T-cell (primary cell): ENCODE results near the gene GPR31. TPM values are rescaled to one million over a fixed set of nuclear protein-coding genes. Genes with fewer than 3 reads are reported as not detected.

Experiments used
- ATAC-seq, 4 experiments: fragments of 200-7000 bp in 3 of 4; fragments of 150-1000 bp in 1 of 4; cut with Tn5 transposase; replicated peaks in 1 of 4; 1 replicate in 3 of 4; 2 replicates in 1 of 4; pipeline ENCODE4 v1.10.0; 2021; ENCODE audit warnings: moderate library complexity in 3 of 4, mild to moderate bottlenecking in 2 of 4, moderate number of reproducible peaks in 1 of 4
- CTCF ChIA-PET, 2 donors: fragments of 300-600 bp; sonication (Branson Sonifier 250); formaldehyde crosslinking; loops; one replicate each; lab custom pipeline; 2022; ENCODE audit warnings: antibody characterized with exemption in 2 of 2; lab: Charles Lee
- POLR2A ChIA-PET, 2 donors: fragments of 300-600 bp; sonication (Branson Sonifier 250); formaldehyde crosslinking; loops; one replicate each; lab custom pipeline; 2022; ENCODE audit warnings: antibody characterized with exemption in 2 of 2; lab: Charles Lee
- DNase-seq, 35 experiments: peaks; one replicate each; pipeline versions ENCODE4 v3.0.0 to v3.0.0-alpha.2; 2013 to 2023
- H3K27ac ChIP-seq: one replicate; pipeline ENCODE4 v1.5.1; 2013; ENCODE audit warnings: low read length
- H3K27me3 ChIP-seq, 2 experiments: replicated peaks in 1 of 2; 1 replicate in 1 of 2; 2 replicates in 1 of 2; pipeline versions ENCODE4 v1.6.1 to v1.7.0; 2013; ENCODE audit warnings: low read length in 1 of 2, mixed read lengths in 1 of 2; ENCODE audit not compliant: control insufficient read depth in 2 of 2, insufficient read depth in 2 of 2; ENCODE audit errors: extremely low read depth in 1 of 2
- H3K36me3 ChIP-seq, 2 donors: 1 replicate in 1 of 2; 2 replicates in 1 of 2; pipeline versions ENCODE4 v1.6.1 to v1.7.0; 2013; ENCODE audit warnings: low read length in 1 of 2; ENCODE audit not compliant: control insufficient read depth in 2 of 2, insufficient read depth in 1 of 2; ENCODE audit errors: extremely low read depth in 1 of 2
- H3K4me1 ChIP-seq, 2 experiments: 1 replicate in 1 of 2; 2 replicates in 1 of 2; pipeline versions ENCODE4 v1.6.1 to v1.7.0; 2013; ENCODE audit warnings: low read length in 2 of 2, mixed read lengths in 1 of 2; ENCODE audit not compliant: insufficient read depth in 2 of 2, control insufficient read depth in 1 of 2; ENCODE audit errors: extremely low read depth in 1 of 2
- H3K4me3 ChIP-seq, 2 donors: 1 replicate in 1 of 2; 2 replicates in 1 of 2; pipeline versions ENCODE4 v1.5.1 to v1.7.0; 2013; ENCODE audit warnings: mild to moderate bottlenecking in 2 of 2, low read length in 1 of 2, moderate library complexity in 1 of 2; ENCODE audit not compliant: control insufficient read depth in 1 of 2; ENCODE audit errors: extremely low read depth in 1 of 2
- H3K9me3 ChIP-seq: 2 replicates; pipeline ENCODE4 v1.7.0; 2013
- H3K27ac Mint-ChIP-seq, 2 donors: one replicate each; pipeline ENCODE4 v1.8.0; 2020 to 2021; ENCODE audit warnings: mild to moderate bottlenecking in 2 of 2, mixed read lengths in 2 of 2
- H3K27me3 Mint-ChIP-seq, 2 donors: one replicate each; pipeline ENCODE4 v1.8.0; 2021 to 2022; ENCODE audit warnings: mixed read lengths in 2 of 2
- H3K36me3 Mint-ChIP-seq: one replicate; pipeline ENCODE4 v1.8.0; 2021; ENCODE audit warnings: mixed read lengths
- H3K4me1 Mint-ChIP-seq, 3 donors: one replicate each; pipeline ENCODE4 v1.8.0; 2020 to 2022; ENCODE audit warnings: mixed read lengths in 3 of 3, mild to moderate bottlenecking in 1 of 3
- H3K4me3 Mint-ChIP-seq, 3 donors: one replicate each; pipeline ENCODE4 v1.8.0; 2020 to 2022; ENCODE audit warnings: mild to moderate bottlenecking in 3 of 3, mixed read lengths in 3 of 3, moderate library complexity in 3 of 3
- H3K9me3 Mint-ChIP-seq, 3 donors: one replicate each; pipeline ENCODE4 v1.8.0; 2020 to 2022; ENCODE audit warnings: mixed read lengths in 3 of 3
- WGBS: methylation state at CpG from one replicate; pipeline ENCODE4 v1.1.5; 2013; ENCODE audit warnings: missing lambda C conversion rate; ENCODE audit not compliant: insufficient coverage; 5-methylcytosine and 5-hydroxymethylcytosine counted together
- total RNA-seq, 35 experiments: library from RNA in 6 of 35; stranded (reverse) in 6 of 35; fragments of 120-200 nt in 1 of 35; gene quantifications; one replicate each; pipeline versions ENCODE4 v1.2.1 to v1.2.4 and lab custom pipeline; 2013 to 2026

GPR31 gene
- total RNA-seq, 5 donors from 2014 or later (not counting 1 experiment from before 2014, with no cell fraction given): not detected

DNA sequence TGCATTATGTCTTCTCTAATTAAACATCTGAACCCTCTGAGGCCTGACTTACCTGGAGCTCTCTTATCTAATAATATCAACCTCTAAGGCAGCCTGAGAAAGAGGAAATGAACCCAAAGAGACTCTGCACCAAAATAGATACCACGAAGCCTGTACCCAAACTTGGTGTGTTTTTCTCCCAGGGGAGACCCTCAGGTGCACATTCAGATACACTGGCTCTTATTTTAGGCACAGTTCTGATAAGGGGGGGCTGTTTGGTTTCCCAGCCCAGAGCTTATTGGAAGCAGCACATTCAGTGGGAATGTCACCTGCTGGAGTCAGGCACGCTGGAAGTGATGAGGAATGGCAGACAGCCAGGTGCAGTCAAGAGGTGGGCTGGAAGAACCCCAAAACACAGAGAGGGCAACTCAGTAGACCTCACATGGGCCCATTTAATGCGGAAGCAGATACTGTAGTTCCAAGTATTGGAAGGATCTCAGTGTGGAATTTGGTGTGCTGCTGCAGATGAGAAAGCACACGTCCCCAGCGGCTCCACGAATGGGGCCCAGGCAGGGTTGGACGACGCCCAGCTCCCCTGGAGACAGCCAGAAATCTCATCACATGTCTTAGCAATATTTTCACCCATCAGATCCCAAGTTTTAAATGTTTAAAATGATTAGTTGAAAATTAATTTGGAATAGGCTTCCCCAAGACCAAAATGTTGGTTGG lies 44.6 kb downstream of the GPR31 start:
- H3K27ac ChIP-seq: peak overlapping the region; percentile 89
- Mint-ChIP-seq H3K4me1 (peaks cover 24 to 77% (median 44%) of the 10 kb centered on the region in 3 donors), H3K27ac (peak overlapping the region; percentile 73 to 85), H3K4me3 (peak overlapping the region; percentile 70 to 88 (median 86)), H3K27me3 (peaks cover 0 to 19% of the 10 kb centered on the region in 2 donors), H3K9me3 (no peaks in the 10 kb centered on the region), H3K36me3 (peaks cover 3% of the 10 kb centered on the region)
- no peaks in the 10 kb centered on the region for H3K36me3 ChIP-seq
- no peaks in the 10 kb centered on the region for H3K27me3 ChIP-seq
- 76% methylated on average over 4 of the region's 8 CpGs for WGBS
- ATAC-seq: no peak
- DNase-seq: no peak
- ChIA-PET CTCF (no interaction called here), POLR2A (interaction anchor here in 1 of 2 donors (0.6 to 2.7 kb wide), 2 partner anchors 15 to 19 kb away, joined by 4 to 12 read pairs; no protein-coding TSS in a partner anchor)
- peaks cover 3 to 36% of the 10 kb centered on the region in 2 experiments for H3K4me1 ChIP-seq
- H3K9me3 ChIP-seq: no peaks in the 10 kb centered on the region
- H3K4me3 ChIP-seq: peak overlapping the region in 1 of 2 donors; percentile 51

DNA sequence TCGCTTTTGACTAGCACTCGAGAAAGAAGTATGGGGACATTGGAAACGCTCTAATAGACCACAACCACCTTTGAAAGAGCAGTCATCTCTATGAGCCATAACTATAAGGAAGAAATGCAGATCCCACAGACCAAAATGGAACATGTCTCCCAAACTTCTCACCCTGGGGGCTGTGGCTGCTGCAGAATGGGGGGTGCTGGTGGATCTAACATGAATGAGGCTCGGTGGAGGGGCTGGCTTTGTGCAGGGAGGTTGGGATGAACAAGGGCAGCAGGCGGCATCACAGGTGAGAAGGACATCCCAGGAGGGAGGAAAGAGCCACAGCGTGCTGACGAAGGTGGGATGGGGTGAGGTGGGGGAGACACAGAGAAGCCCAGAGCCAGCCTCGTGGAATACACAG lies 45.4 kb downstream of the GPR31 start:
- H3K4me1 ChIP-seq: peaks cover 3 to 36% of the 10 kb centered on the region in 2 experiments
- DNase-seq: no peak
- H3K27me3 ChIP-seq: no peaks in the 10 kb centered on the region
- ChIA-PET CTCF (no interaction called here), POLR2A (interaction anchor here in 1 of 2 donors (0.6 to 2.7 kb wide), 2 partner anchors 14 to 18 kb away, joined by 4 to 12 read pairs; no protein-coding TSS in a partner anchor)
- H3K27ac ChIP-seq: peak overlapping the region; percentile 89
- Mint-ChIP-seq H3K27ac (peak overlapping the region; percentile 73 to 85), H3K4me1 (peaks cover 20 to 70% (median 37%) of the 10 kb centered on the region in 3 donors), H3K9me3 (no peaks in the 10 kb centered on the region), H3K27me3 (peaks cover 0 to 20% of the 10 kb centered on the region in 2 donors), H3K36me3 (no peaks in the 10 kb centered on the region), H3K4me3 (peak overlapping the region; percentile 70 to 88 (median 86))
- no peak for ATAC-seq
- H3K4me3 ChIP-seq: peak overlapping the region in 1 of 2 donors; percentile 51
- H3K9me3 ChIP-seq: no peaks in the 10 kb centered on the region
- H3K36me3 ChIP-seq: no peaks in the 10 kb centered on the region
- 77% methylated on average over 7 of the region's 8 CpGs for WGBS

DNA sequence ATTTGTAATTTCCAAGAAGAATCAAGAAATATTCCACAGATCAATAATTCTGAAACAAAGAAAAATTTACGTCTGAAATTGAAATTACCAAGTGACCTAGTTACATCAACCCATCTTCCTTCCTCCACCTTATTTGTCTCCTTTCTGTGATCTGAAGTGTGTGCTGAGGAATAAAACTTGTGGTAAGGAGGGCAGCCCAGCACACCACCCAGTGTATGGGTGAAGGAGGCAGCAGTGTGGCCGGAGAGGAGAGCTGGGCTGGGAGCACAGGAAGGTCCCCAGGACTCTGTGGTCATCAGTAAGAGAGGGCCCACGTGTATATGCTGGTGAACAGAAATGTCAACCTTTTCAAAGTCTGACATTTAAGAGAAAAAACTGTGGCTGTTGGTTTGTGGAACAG lies 46.2 kb downstream of the GPR31 start:
- Mint-ChIP-seq H3K4me3 (peak overlapping the region; percentile 70 to 88 (median 86)), H3K9me3 (no peaks in the 10 kb centered on the region), H3K36me3 (no peaks in the 10 kb centered on the region), H3K4me1 (peaks cover 20 to 66% (median 37%) of the 10 kb centered on the region in 3 donors), H3K27ac (peak overlapping the region; percentile 73 to 85), H3K27me3 (peaks cover 0 to 20% of the 10 kb centered on the region in 2 donors)
- no peak for DNase-seq
- H3K4me3 ChIP-seq: peak overlapping the region in 1 of 2 donors; percentile 51
- ChIA-PET POLR2A (interaction anchor here in 1 of 2 donors (0.6 kb wide), 1 partner anchor 31 kb away, joined by 7 read pairs; no protein-coding TSS in a partner anchor), CTCF (no interaction called here)
- H3K9me3 ChIP-seq: no peaks in the 10 kb centered on the region
- 7% methylated on average over 2 of the region's 3 CpGs for WGBS
- H3K36me3 ChIP-seq: no peaks in the 10 kb centered on the region
- peaks cover 3 to 32% of the 10 kb centered on the region in 2 experiments for H3K4me1 ChIP-seq
- no peaks in the 10 kb centered on the region for H3K27me3 ChIP-seq
- ATAC-seq: no peak
- H3K27ac ChIP-seq: peak overlapping the region; percentile 89

DNA sequence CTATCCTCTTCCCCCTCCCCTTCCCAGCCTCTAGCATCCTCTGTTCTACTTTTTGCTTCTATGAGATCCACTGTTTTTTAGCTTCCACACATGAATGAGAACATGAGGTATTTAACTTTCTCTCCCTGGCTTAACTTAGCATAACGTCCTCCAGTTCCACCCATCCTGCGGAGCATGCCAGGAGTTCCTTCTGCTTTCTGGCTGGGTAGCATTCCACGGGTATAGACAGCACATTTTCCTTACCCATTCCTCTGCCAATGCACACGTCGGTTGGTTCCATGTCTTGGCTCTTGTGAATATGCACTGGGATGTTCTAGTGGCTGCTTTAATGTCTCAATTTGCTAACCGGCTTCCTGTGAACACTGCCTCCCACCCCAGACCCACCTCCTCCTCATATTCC lies 48.1 kb downstream of the GPR31 start:
- POLR2A ChIA-PET: no interaction called here
- no peaks in the 10 kb centered on the region for H3K9me3 Mint-ChIP-seq
- ATAC-seq: no peak

DNA sequence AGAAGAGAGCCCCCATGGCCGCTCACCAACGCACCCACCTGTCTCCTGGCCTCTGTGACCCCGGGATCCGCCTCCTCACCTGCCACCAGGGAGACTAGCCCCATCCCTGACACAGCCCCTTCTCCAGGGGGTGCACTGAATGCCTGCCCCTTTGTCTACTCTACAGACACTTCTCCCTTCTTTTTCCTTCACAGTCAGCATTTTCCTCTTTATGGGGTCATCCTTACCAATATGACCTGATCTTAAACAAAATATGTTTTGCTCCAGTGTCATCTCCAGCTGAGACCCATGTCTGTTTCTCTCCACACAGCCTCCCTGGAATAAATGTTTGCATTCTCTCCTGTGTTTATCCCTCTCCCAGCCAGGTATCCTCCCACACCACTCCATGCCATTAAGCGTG lies 49.5 kb downstream of the GPR31 start:
- Mint-ChIP-seq H3K36me3 (no peaks in the 10 kb centered on the region), H3K9me3 (no peaks in the 10 kb centered on the region), H3K4me1 (peaks cover 20 to 45% (median 25%) of the 10 kb centered on the region in 3 donors), H3K27ac (no peak overlapping the region), H3K4me3 (no peak overlapping the region), H3K27me3 (peaks cover 0 to 20% of the 10 kb centered on the region in 2 donors)
- Histone ChIP-seq H3K27me3 (no peaks in the 10 kb centered on the region), H3K9me3 (no peaks in the 10 kb centered on the region), H3K36me3 (no peaks in the 10 kb centered on the region), H3K4me3 (no peak overlapping the region), H3K27ac (no peak overlapping the region), H3K4me1 (peaks cover 3 to 16% of the 10 kb centered on the region in 2 experiments)
- ChIA-PET POLR2A (no interaction called here), CTCF (no interaction called here)
- ATAC-seq: no peak
- 87% methylated on average over 5 of the region's 5 CpGs for WGBS
- DNase-seq: no peak

More for the DNA sequence above, 48.1 kb downstream of the GPR31 start:
- WGBS: 60% methylated on average over 1 of the region's 6 CpGs
- no peaks in the 10 kb centered on the region for H3K36me3 ChIP-seq
- no peak overlapping the region for H3K27ac Mint-ChIP-seq
- H3K27me3 ChIP-seq: no peaks in the 10 kb centered on the region
- no peaks in the 10 kb centered on the region for H3K36me3 Mint-ChIP-seq
- peaks cover 20 to 49% (median 30%) of the 10 kb centered on the region in 3 donors for H3K4me1 Mint-ChIP-seq
- H3K4me3 ChIP-seq: no peak overlapping the region
- CTCF ChIA-PET: interaction anchor here in 1 of 2 donors (1.0 kb wide), 1 partner anchor 119 kb away, joined by 3 read pairs; no protein-coding TSS in a partner anchor
- no peak overlapping the region for H3K27ac ChIP-seq
- H3K27me3 Mint-ChIP-seq: peaks cover 0 to 20% of the 10 kb centered on the region in 2 donors
- no peak for DNase-seq
- H3K4me3 Mint-ChIP-seq: no peak overlapping the region
- peaks cover 3 to 24% of the 10 kb centered on the region in 2 experiments for H3K4me1 ChIP-seq
- no peaks in the 10 kb centered on the region for H3K9me3 ChIP-seq

DNA sequence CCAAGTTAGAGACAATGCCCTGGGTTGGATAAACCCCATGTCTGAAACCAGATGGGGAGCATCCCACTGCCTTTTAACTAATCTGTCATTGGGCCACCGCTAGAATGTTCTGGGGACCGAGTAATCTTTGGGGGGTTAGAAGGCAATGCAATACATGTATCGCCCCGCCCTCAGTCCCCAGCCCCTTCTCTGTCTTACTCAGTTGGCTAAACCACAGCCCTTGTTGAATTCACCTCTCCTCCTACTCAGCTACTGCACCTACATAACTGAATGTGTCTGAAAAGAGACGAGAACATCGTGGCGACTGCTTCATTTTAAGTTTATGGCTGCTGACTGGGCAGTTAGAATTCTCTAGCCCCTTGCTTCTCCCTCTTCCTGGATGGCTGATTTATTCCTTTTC lies 50.0 kb downstream of the GPR31 start:
- Mint-ChIP-seq H3K9me3 (no peaks in the 10 kb centered on the region), H3K27me3 (peaks cover 0 to 20% of the 10 kb centered on the region in 2 donors), H3K4me1 (peaks cover 15 to 45% (median 24%) of the 10 kb centered on the region in 3 donors), H3K4me3 (no peak overlapping the region), H3K36me3 (no peaks in the 10 kb centered on the region), H3K27ac (no peak overlapping the region)
- ChIA-PET CTCF (no interaction called here), POLR2A (no interaction called here)
- H3K27me3 ChIP-seq: no peaks in the 10 kb centered on the region
- WGBS: 59% methylated on average over 4 of the region's 7 CpGs
- H3K4me3 ChIP-seq: no peak overlapping the region
- no peak overlapping the region for H3K27ac ChIP-seq
- peaks cover under 1 to 18% of the 10 kb centered on the region in 2 experiments for H3K4me1 ChIP-seq
- H3K9me3 ChIP-seq: no peaks in the 10 kb centered on the region
- no peak for DNase-seq
- no peaks in the 10 kb centered on the region for H3K36me3 ChIP-seq
- ATAC-seq: no peak
